Mammary epithelial cell (primary cell): ENCODE results near the gene ADAMTS17.

ENCODE experiments used
- EZH2 ChIP-seq: IDR thresholded peaks from 2 replicates; pipeline ENCODE4 v1.6.1; 2012; ENCODE audit warnings: low read length, inconsistent platforms, borderline replicate concordance
- TF ChIP-seq, protein P1 (sequence below), 2 donors: IDR thresholded peaks in 1 of 2; conservative IDR thresholded peaks in 1 of 2; 2 replicates each; pipeline ENCODE4 v1.5.1; 2011 to 2012; ENCODE audit warnings: inconsistent platforms in 2 of 2, low read length in 2 of 2, mild to moderate bottlenecking in 2 of 2, control low read depth in 1 of 2, low read depth in 1 of 2; ENCODE audit not compliant: insufficient read depth in 1 of 2; ENCODE audit errors: extremely low read depth in 1 of 2

DNA sequence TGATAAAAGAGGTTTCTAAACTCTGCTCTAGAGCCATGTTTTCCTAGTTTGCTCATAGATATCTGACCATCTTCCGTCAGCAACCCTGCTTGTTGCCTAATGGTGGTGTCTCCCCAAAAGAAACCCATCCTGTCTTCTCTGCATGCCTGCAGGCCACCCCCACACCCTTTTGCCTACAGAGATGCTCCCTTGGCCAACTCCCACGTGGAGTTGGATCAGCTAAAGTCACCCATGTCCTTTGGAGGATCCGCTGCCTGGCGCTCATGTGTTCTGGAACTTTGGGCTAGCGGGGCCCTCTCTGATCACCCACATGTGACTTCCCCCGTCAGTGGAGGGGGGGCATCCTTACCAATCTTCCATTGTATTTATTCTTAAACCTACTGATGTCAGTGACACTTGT is 185.6 kb downstream of the ADAMTS17 start:
- TF ChIP-seq, protein P1, sequence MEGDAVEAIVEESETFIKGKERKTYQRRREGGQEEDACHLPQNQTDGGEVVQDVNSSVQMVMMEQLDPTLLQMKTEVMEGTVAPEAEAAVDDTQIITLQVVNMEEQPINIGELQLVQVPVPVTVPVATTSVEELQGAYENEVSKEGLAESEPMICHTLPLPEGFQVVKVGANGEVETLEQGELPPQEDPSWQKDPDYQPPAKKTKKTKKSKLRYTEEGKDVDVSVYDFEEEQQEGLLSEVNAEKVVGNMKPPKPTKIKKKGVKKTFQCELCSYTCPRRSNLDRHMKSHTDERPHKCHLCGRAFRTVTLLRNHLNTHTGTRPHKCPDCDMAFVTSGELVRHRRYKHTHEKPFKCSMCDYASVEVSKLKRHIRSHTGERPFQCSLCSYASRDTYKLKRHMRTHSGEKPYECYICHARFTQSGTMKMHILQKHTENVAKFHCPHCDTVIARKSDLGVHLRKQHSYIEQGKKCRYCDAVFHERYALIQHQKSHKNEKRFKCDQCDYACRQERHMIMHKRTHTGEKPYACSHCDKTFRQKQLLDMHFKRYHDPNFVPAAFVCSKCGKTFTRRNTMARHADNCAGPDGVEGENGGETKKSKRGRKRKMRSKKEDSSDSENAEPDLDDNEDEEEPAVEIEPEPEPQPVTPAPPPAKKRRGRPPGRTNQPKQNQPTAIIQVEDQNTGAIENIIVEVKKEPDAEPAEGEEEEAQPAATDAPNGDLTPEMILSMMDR (conservative IDR thresholded peaks at IDR 0.05 in 1 of 2, IDR thresholded peaks at IDR 0.05 in 1 of 2; ENCODE audit: extremely low read depth in 1 of 2, insufficient read depth in 1 of 2, low read depth in 1 of 2, low read length in 2 of 2) = no peak
- no peak for TF ChIP-seq EZH2
